IMR-90 (cell line): ENCODE results near the gene JMJD1C. TPM values are rescaled to one million over a fixed set of nuclear protein-coding genes. Genes with fewer than 3 reads are reported as not detected.
A peak's percentile ranks its signal among the peaks of the same experiment; 100 is the strongest.

ENCODE experiments used
- ATAC-seq: fragments of 200-7000 bp; cut with Tn5 transposase; 2 replicates; pipeline ENCODE4 v1.9.1; 2020; ENCODE audit warnings: low read depth, mild to moderate bottlenecking, moderate library complexity
- BruUV-seq: library from RNA; stranded (reverse); fragments of 400-500 nt; replicated peaks from 2 replicates; lab custom pipeline; 2021; lab: Mats Ljungman, UMichigan
- CTCF ChIA-PET: fragments of 300-600 bp; formaldehyde crosslinking; extraction: SDS; loops from one replicate; lab custom pipeline; 2021; ENCODE audit warnings: antibody characterized with exemption; lab: Yijun Ruan, JAX
- POLR2A ChIA-PET: fragments of 300-600 bp; sonication (Branson Sonifier 250); formaldehyde crosslinking; loops from one replicate; lab custom pipeline; 2022; ENCODE audit warnings: antibody characterized with exemption; ENCODE audit not compliant: unreplicated experiment; lab: Charles Lee
- DNase-seq: peaks from one replicate; pipeline ENCODE4 v3.0.0; 2013
- H2AFZ ChIP-seq: replicated peaks from 2 replicates; pipeline ENCODE3; 2013; ENCODE audit warnings: low read length, mild to moderate bottlenecking; ENCODE audit not compliant: poor library complexity
- H2AK5ac ChIP-seq: 2 replicates; pipeline ENCODE4 v1.6.1; 2013; ENCODE audit warnings: low read depth, low read length, inconsistent platforms
- H2AK9ac ChIP-seq: replicated peaks from 2 replicates; pipeline ENCODE3; 2013; ENCODE audit warnings: mild to moderate bottlenecking, low read depth, low read length, moderate library complexity; ENCODE audit not compliant: poor library complexity
- H2BK120ac ChIP-seq: 2 replicates; pipeline ENCODE4 v1.6.1; 2013; ENCODE audit warnings: low read depth, low read length, inconsistent platforms
- H2BK15ac ChIP-seq: 3 replicates; pipeline ENCODE4 v1.6.1; 2013; ENCODE audit warnings: low read depth, low read length, inconsistent platforms
- H2BK20ac ChIP-seq: 2 replicates; pipeline ENCODE4 v1.6.1; 2013; ENCODE audit warnings: low read depth, mild to moderate bottlenecking, inconsistent platforms, low read length, moderate library complexity
- H2BK5ac ChIP-seq: 2 replicates; pipeline ENCODE4 v1.6.1; 2013; ENCODE audit warnings: mild to moderate bottlenecking, low read depth, low read length, inconsistent platforms; ENCODE audit not compliant: poor library complexity, severe bottlenecking
- H3K14ac ChIP-seq: replicated peaks from 2 replicates; pipeline ENCODE4 v1.6.1; 2013; ENCODE audit warnings: low read depth, low read length, inconsistent platforms
- H3K18ac ChIP-seq: 2 replicates; pipeline ENCODE4 v1.6.1; 2013; ENCODE audit warnings: low read depth, low read length, control low read depth
- H3K23ac ChIP-seq: 2 replicates; pipeline ENCODE4 v1.6.1; 2013; ENCODE audit warnings: low read depth, low read length, inconsistent platforms
- H3K27ac ChIP-seq: 2 replicates; pipeline ENCODE4 v1.5.1; 2013; ENCODE audit warnings: mild to moderate bottlenecking, control low read depth, low read length; ENCODE audit not compliant: insufficient read depth
- H3K27me3 ChIP-seq: 2 replicates; pipeline ENCODE4 v1.6.1; 2013; ENCODE audit warnings: low read length; ENCODE audit not compliant: control insufficient read depth, insufficient read depth
- H3K36me3 ChIP-seq: 2 replicates; pipeline ENCODE4 v1.6.1; 2013; ENCODE audit warnings: low read length, mixed read lengths; ENCODE audit not compliant: control insufficient read depth, insufficient read depth
- H3K4ac ChIP-seq: 2 replicates; pipeline ENCODE4 v1.6.1; 2013; ENCODE audit warnings: low read depth, low read length, inconsistent platforms
- H3K4me1 ChIP-seq: 2 replicates; pipeline ENCODE4 v1.6.1; 2013; ENCODE audit warnings: low read length, mixed read lengths; ENCODE audit not compliant: control insufficient read depth, insufficient read depth
- H3K4me2 ChIP-seq: 2 replicates; pipeline ENCODE4 v1.6.1; 2013; ENCODE audit warnings: low read depth, mild to moderate bottlenecking, control low read depth, low read length, moderate library complexity
- H3K4me3 ChIP-seq: 2 replicates; pipeline ENCODE4 v1.5.1; 2013; ENCODE audit warnings: low read depth, mild to moderate bottlenecking, control low read depth, low read length, moderate library complexity; ENCODE audit not compliant: insufficient read depth
- H3K56ac ChIP-seq: 2 replicates; pipeline ENCODE4 v1.6.1; 2013; ENCODE audit warnings: low read length, inconsistent platforms; ENCODE audit not compliant: insufficient read depth; ENCODE audit errors: extremely low read depth
- H3K79me1 ChIP-seq, 2 experiments: 2 replicates each; pipeline ENCODE4 v1.6.1; 2013; ENCODE audit warnings: low read length in 2 of 2, inconsistent platforms in 1 of 2, low read depth in 1 of 2
- H3K9ac ChIP-seq: 2 replicates; pipeline ENCODE4 v1.6.1; 2013; ENCODE audit warnings: low read depth, low read length, control low read depth
- H3K9me1 ChIP-seq: 2 replicates; pipeline ENCODE4 v1.6.1; 2013; ENCODE audit warnings: low read length, inconsistent platforms; ENCODE audit not compliant: insufficient read depth
- H3K9me3 ChIP-seq: 2 replicates; pipeline ENCODE4 v1.6.1; 2013; ENCODE audit warnings: low read length; ENCODE audit not compliant: control insufficient read depth, insufficient read depth
- H4K20me1 ChIP-seq: 2 replicates; pipeline ENCODE4 v1.6.1; 2013; ENCODE audit warnings: low read length, inconsistent platforms; ENCODE audit not compliant: insufficient read depth
- H4K5ac ChIP-seq: 2 replicates; pipeline ENCODE4 v1.6.1; 2013; ENCODE audit warnings: mild to moderate bottlenecking, low read depth, low read length, control low read depth
- H4K8ac ChIP-seq, 2 experiments: 2 replicates each; pipeline ENCODE4 v1.6.1; 2013; ENCODE audit warnings: low read depth in 2 of 2, low read length in 2 of 2, control low read depth in 1 of 2, inconsistent platforms in 1 of 2
- H4K91ac ChIP-seq: 2 replicates; pipeline ENCODE4 v1.6.1; 2013; ENCODE audit warnings: low read depth, low read length, inconsistent platforms; ENCODE audit not compliant: insufficient read depth
- BHLHE40 ChIP-seq: fragments of 150-350 bp; IDR thresholded peaks from 2 replicates; pipeline ENCODE4 v1.6.1; 2016; ENCODE audit warnings: mild to moderate bottlenecking, low read depth, low read length
- CEBPB ChIP-seq: IDR thresholded peaks from 2 replicates; pipeline ENCODE4 v1.6.1; 2012; ENCODE audit warnings: low read depth, low read length, improper control_type of control experiment
- CHD1 ChIP-seq: IDR thresholded peaks from 2 replicates; pipeline ENCODE4 v1.6.1; 2012; ENCODE audit warnings: low read depth, low read length, improper control_type of control experiment
- CTCF ChIP-seq: conservative IDR thresholded peaks from 2 replicates; pipeline ENCODE4 v1.5.1; 2012; ENCODE audit warnings: mild to moderate bottlenecking, low read depth, low read length, improper control_type of control experiment
- FOS ChIP-seq: fragments of 150-350 bp; IDR thresholded peaks from 2 replicates; pipeline ENCODE4 v1.6.1; 2016; ENCODE audit warnings: low read depth, low read length
- MAFK ChIP-seq: IDR thresholded peaks from 2 replicates; pipeline ENCODE4 v1.6.1; 2012; ENCODE audit warnings: low read depth, low read length, improper control_type of control experiment
- MAZ ChIP-seq: IDR thresholded peaks from 2 replicates; pipeline ENCODE4 v1.6.1; 2012; ENCODE audit warnings: low read depth, mild to moderate bottlenecking, low read length, improper control_type of control experiment, moderate library complexity, borderline replicate concordance
- MXI1 ChIP-seq: IDR thresholded peaks from 2 replicates; pipeline ENCODE4 v1.6.1; 2012; ENCODE audit warnings: low read depth, mild to moderate bottlenecking, low read length, moderate library complexity, borderline replicate concordance
- NFE2L2 ChIP-seq: fragments of 150-350 bp; IDR thresholded peaks from 2 replicates; pipeline ENCODE4 v1.6.1; 2016; ENCODE audit warnings: low read depth, mild to moderate bottlenecking, low read length
- POLR2A ChIP-seq: IDR thresholded peaks from 2 replicates; pipeline ENCODE4 v1.6.1; 2012; ENCODE audit warnings: mild to moderate bottlenecking, low read depth, low read length
- RAD21 ChIP-seq: IDR thresholded peaks from 2 replicates; pipeline ENCODE4 v1.6.1; 2012; ENCODE audit warnings: low read length, improper control_type of control experiment
- RCOR1 ChIP-seq: IDR thresholded peaks from 2 replicates; pipeline ENCODE4 v1.6.1; 2012; ENCODE audit warnings: mild to moderate bottlenecking, low read length, improper control_type of control experiment; ENCODE audit not compliant: insufficient replicate concordance
- RFX5 ChIP-seq: IDR thresholded peaks from 2 replicates; pipeline ENCODE4 v1.8.0; 2012; ENCODE audit warnings: low read depth, mild to moderate bottlenecking, low read length, moderate library complexity
- SMC3 ChIP-seq: fragments of 150-350 bp; IDR thresholded peaks from 2 replicates; pipeline ENCODE4 v1.6.1; 2016; ENCODE audit warnings: low read depth, mild to moderate bottlenecking, antibody characterized with exemption, low read length, moderate library complexity
- USF2 ChIP-seq: fragments of 150-350 bp; IDR thresholded peaks from 2 replicates; pipeline ENCODE4 v1.6.1; 2017; ENCODE audit warnings: mild to moderate bottlenecking, antibody characterized with exemption, low read length, low read depth
- dilution Hi-C: fragments of 300-500 bp; cut with HindIII; formaldehyde crosslinking; loops from one replicate; pipeline ENCODE4 v1.14.3; 2018; ENCODE audit warnings: low sequenced_read_pairs; ENCODE audit not compliant: unreplicated experiment
- in situ Hi-C: fragments of 300-500 bp; cut with MboI; formaldehyde crosslinking; loops from 3 replicates; pipeline ENCODE4 v1.14.3; 2019; ENCODE audit warnings: low sequenced_read_pairs, inconsistent platforms, mixed read lengths
- intact Hi-C: fragments of 100-400 bp; cut with micrococcal nuclease; formaldehyde crosslinking; loops from 2 replicates; pipeline ENCODE4 v1.10.0; 2022
- polyA plus RNA-seq, 3 experiments: library from polyadenylated mRNA; depleted of rRNA; stranded (reverse); fragments of >200 nt; gene quantifications; 2 replicates each; pipeline ENCODE4 v1.2.3, GENCODE V29; 2012; ENCODE audit warnings: low replicate concordance in 1 of 3
- total RNA-seq: library from RNA; depleted of rRNA; stranded (reverse); fragments of >200 nt; gene quantifications from 2 replicates; pipeline ENCODE4 v1.2.3, GENCODE V29; 2012
- TF ChIP-seq, protein P1 (sequence below): fragments of 150-350 bp; IDR thresholded peaks from 2 replicates; pipeline ENCODE4 v1.6.1; 2016; ENCODE audit warnings: low read depth, mild to moderate bottlenecking, low read length, moderate library complexity, borderline replicate concordance

JMJD1C gene
- total and polyA plus RNA-seq, 2 of the 4 experiments (the other 2 are of a cell fraction): 15.6 to 96.8 TPM

DNA sequence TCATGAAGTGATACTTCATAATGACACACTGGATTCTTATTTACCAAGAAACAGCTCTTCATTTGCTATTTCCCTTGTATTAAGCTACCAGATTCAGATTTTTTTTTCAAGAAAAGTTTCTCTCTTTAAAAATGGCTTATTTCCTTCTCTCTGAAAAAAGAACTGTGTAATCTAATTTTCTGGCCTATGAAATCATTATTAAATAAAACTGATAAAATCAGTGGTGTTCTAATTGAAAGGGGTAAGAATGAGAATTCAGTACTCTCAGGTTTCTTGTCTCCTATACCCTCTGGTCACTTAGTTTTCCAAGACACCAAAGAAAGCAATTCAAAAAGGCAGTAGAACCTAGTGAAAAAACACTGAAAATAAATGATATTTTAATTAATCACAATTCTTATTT is 10.3 kb downstream of the JMJD1C start:
- H3K4me2 ChIP-seq: no peak overlapping the region
- H4K5ac ChIP-seq: no peak overlapping the region
- TF ChIP-seq, protein P1, sequence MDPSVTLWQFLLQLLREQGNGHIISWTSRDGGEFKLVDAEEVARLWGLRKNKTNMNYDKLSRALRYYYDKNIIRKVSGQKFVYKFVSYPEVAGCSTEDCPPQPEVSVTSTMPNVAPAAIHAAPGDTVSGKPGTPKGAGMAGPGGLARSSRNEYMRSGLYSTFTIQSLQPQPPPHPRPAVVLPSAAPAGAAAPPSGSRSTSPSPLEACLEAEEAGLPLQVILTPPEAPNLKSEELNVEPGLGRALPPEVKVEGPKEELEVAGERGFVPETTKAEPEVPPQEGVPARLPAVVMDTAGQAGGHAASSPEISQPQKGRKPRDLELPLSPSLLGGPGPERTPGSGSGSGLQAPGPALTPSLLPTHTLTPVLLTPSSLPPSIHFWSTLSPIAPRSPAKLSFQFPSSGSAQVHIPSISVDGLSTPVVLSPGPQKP: no peak
- no peak for TF ChIP-seq BHLHE40
- no peak for TF ChIP-seq MAZ
- no peak for TF ChIP-seq POLR2A
- TF ChIP-seq RAD21: no peak
- no peak for TF ChIP-seq SMC3
- TF ChIP-seq MXI1: no peak
- no peak for TF ChIP-seq RFX5
- no peak for TF ChIP-seq MAFK
- no peak for TF ChIP-seq RCOR1
- no peak for TF ChIP-seq CHD1
- no peak for TF ChIP-seq CEBPB
- TF ChIP-seq NFE2L2: no peak
- no peak for TF ChIP-seq USF2
- TF ChIP-seq FOS: no peak
- TF ChIP-seq CTCF: no peak
- no peak overlapping the region for H2BK20ac ChIP-seq
- peaks cover 12% of the 10 kb centered on the region; the same call in 1 of the 2 replicates for H4K20me1 ChIP-seq
- 0 out of 2 replicates have a peak, but pooled peaks cover 5% of the 10 kb centered on the region for H3K9me1 ChIP-seq
- H4K91ac ChIP-seq: no peak overlapping the region
- H3K23ac ChIP-seq: no peak overlapping the region
- H3K4ac ChIP-seq: no peak overlapping the region
- BruUV-seq: no TSS peak
- dilution Hi-C loops (no loop called here), in situ Hi-C loops (no loop called here), intact Hi-C loops (no loop called here)
- no peaks in the 10 kb centered on the region for H3K36me3 ChIP-seq
- H3K9ac ChIP-seq: no peak overlapping the region
- no peak overlapping the region for H2AK9ac ChIP-seq
- no peak overlapping the region for H3K14ac ChIP-seq
- no peak overlapping the region for H4K8ac ChIP-seq
- H3K18ac ChIP-seq: no peak overlapping the region
- no peaks in the 10 kb centered on the region for H3K27me3 ChIP-seq
- no peak overlapping the region for H3K27ac ChIP-seq
- POLR2A ChIA-PET: interaction anchor here (0.6 kb wide), 1 partner anchor 62 kb away, joined by 9 read pairs; no protein-coding TSS in a partner anchor
- H2AK5ac ChIP-seq: no peak overlapping the region
- H2BK120ac ChIP-seq: no peak overlapping the region
- no peaks in the 10 kb centered on the region for H3K9me3 ChIP-seq
- H3K79me1 ChIP-seq: peaks cover 15 to 52% of the 10 kb centered on the region in 2 experiments
- no peak overlapping the region for H2AFZ ChIP-seq
- CTCF ChIA-PET: no interaction called here
- peak overlapping the region; percentile 49 for H2BK5ac ChIP-seq
- H3K4me1 ChIP-seq: peaks cover 3% of the 10 kb centered on the region
- H3K56ac ChIP-seq: no peak overlapping the region
- H3K4me3 ChIP-seq: no peak overlapping the region
- no peak for ATAC-seq
- no peak for DNase-seq
- H2BK15ac ChIP-seq: no peak overlapping the region
